ENCODE data around the gene UBR4.

UBR4 gene

DNA sequence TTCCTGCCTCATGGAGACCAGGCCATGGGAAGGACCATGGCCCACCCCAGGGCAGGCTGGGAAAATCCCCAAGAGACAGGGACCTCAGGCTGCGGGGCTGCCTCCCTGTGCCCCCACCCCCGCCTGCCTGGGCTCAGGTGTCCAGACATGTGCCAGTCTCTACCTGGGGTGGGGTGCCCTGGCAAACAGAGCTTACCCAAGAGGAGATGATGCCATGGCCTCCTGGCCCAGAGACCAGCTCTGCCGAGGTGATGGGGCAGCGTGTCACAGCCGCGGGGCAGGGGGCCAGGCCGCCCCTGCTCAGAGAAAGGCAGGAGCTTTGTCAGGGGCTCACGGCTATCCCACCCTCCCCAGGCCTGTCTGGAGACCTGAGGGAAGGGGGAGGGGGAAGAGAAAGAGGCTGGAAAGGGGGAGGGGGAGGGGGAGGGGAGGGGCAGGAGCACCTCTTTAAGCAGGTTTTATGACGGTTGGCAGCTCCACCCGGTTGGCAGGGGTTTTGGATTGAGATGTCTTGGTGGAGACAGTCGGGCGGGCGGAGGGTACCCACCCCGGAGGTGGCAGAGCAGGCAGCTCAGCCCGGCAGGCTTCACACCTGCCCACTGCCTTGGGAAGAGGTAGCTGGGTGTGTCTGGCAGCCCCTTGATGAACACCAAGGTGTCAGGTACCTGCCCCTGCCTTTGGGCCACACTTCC, 152.1 kb downstream of the UBR4 start:
- DNase-seq (ENCODE audit: low spot score): no peak

DNA sequence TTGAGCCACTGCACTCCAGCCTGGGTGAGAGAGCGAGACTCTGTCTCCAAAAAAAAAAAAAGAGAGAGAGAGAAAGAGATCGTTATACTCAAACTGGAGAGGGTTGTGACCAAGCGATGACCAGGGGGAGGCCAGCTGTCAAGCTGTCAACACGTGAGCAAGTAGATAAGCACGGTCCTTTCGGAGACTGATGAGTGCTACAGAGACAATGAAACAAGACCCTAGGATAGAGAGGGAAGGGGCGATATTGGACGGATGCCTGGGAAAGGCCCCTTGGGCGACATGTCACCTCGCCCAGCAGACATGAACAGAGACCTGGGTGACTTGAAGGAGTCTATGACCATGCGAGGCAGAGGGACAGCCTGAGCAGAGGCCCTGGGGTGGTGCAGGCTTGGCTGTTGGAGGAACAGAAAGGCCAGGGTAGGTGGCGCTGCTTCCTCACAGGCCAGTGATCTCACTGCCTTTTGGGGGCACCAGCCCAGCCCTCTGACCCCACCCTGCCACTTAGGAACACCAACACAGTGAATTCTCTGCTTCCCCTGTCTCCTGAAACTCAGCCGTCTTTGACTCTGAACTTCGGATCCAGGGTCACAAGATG, 152.8 kb downstream of the UBR4 start:
- DNase-seq (ENCODE audit: low spot score): no peak

DNA sequence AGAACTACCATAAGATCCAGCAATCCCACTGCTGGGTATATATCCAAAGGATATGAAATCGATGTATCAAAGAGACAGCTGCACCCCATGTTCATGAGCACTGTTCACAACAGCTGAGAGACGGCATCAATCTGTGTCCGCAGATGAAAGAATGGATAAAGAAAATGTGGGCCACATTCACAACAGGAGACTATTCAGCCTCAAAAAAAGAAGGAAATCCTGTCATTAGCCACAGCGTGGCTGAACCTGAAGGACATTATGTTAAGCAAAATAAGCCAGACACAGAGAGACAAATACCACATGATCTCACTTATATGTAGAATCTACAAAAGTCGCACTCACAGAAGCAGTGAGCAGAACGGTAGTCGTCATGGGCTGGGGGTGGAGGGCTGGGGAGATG, 154.4 kb downstream of the UBR4 start:
- DNase-seq (ENCODE audit: low spot score): no peak

DNA sequence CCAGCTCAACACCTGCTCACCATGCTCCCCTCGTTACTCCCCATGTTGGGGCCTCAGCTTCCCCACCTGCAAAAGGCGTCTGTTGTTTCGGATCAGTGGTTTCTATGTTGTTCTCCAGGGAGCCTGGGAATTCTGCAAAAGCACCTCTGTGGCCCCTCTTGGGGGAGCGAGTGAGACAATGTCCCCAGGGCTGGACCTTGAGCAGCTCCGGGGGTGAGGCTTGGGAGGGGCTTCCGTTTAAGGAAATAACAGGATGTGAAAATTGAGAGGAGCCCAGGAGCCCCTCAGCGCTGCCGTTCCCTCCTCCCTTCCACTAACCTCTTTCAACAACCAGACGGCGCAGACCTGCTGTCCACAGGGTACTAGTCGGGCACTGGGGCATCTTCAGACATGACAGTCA, 155.1 kb downstream of the UBR4 start:
- DNase-seq (ENCODE audit: low spot score): no peak

DNA sequence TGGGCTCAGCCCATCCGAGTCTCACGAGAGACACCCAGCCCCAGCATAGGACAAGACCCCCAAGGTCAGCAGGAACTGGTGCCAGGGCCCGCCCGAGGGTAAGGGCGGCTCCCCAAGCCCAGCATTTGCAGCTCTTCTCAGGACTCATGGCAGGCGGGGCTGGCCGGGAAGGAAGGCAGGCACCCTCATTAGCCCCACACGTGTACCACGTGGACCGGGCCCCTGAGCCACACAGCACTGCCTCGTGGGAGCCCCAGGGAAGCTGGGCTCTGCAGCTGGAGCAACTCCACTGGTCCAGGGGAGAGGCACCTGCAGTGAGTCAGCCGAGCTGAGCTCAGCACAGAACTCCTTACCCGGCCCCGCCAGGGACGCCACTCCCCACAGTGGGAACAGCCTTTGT, 155.8 kb downstream of the UBR4 start:
- DNase-seq (ENCODE audit: low spot score): no peak

DNA sequence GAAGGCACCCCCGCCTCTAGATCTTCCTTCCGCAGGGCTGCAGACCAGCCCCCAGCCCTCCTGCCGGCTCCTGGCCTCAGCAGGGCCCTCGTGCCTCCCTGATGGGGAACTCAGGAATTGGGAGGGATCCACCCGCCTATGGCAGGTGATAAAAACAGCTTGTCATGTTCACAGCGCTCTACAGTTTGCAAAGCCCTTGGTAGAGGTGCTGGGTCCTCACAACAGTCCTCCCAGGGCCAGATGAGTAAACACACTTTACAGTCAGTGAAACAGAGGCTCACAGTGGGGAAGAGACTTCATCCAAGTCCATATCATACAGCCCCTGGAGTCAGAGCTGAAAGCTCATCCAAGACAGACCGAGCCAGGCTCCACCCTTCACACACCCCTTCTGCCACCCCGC, 156.6 kb downstream of the UBR4 start:
- DNase-seq (ENCODE audit: low spot score): no peak

DNA sequence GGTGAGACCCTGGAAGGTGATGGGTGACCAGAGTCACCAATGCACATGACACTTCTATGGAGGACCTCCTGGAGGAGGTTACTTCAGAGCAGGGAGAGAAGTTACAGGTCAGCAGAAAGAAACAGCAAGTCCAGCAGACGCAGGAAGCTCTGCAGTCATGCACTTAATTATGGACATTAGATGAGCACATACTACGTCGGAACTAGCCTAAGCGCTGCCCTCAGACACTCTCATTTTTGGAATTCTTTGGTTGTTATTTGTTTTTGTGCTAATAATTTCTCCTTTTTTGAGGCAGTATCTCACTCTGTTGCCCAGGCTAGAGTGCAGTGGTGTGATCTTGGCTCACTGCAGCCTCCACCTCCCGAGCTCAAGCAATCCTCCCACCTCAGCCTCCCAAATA, 160.3 kb downstream of the UBR4 start:
- no peak for DNase-seq (ENCODE audit: low spot score)

DNA sequence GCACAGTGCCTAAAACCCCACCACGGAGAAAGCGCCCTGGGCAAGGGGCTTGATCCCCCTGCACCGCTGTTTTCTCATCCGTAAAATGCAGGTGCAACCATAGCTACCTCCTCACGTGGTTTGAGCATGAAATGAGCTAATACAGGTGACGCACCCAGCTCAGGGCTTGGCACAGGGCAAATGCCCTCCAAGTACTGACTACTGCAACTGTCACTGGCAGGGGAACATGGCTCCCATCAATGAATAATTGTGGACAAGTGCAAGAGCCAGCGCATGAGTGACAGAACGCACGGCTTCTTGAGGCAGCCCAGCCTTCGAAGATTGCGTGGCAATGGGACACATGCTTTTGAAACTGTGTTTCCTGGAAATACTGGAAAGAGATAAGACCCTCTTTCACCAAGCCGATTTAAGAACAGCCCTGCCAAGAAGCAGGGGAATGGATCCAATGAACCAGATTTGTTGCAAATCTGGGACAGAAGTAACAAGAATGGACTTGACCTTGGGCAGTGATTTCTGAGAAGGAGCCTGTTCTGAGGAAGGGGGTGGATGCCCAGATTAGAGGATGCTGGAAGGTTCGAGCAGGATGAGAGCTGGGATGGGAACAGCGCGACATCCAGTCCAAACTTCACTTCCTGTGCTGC, 160.8 kb downstream of the UBR4 start:
- no peak for DNase-seq (ENCODE audit: low spot score)

DNA sequence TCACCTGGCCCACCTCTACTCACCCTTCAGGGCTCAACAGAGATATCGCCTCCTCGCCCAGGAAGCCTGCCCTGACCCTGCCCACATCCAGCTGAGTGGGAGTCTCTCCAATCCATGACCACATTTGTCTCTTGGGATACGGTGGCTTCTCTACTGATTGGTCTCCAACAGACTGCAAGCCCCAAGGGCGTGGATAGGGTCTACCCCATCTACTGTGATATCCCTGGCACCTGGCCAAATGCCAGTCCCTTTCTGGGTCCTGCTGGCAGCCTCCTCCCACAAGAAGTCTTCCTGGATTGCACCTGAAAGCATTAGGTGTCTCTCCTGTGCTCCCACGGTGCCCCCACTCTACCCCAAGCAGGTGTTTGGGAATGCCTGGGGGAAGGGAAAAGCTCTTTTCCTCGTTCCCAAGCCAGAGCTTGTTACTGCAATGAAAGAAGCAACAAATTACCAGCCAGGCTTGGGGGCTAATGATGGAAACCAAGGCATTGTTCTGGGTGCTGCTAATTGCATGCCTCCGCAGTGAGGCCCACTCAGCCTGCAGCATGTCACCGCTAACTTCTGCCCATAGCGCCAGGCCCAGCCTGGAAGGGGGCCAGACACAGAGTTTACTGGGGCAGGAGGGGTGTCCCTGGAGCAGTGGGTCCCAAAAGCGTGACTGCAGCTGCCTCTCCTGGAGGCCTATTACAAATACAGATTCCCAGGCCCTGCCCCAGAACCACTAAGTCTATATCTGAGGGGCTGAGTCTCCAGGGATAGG, 162.9 kb downstream of the UBR4 start:
- DNase-seq (ENCODE audit: low spot score): no peak

DNA sequence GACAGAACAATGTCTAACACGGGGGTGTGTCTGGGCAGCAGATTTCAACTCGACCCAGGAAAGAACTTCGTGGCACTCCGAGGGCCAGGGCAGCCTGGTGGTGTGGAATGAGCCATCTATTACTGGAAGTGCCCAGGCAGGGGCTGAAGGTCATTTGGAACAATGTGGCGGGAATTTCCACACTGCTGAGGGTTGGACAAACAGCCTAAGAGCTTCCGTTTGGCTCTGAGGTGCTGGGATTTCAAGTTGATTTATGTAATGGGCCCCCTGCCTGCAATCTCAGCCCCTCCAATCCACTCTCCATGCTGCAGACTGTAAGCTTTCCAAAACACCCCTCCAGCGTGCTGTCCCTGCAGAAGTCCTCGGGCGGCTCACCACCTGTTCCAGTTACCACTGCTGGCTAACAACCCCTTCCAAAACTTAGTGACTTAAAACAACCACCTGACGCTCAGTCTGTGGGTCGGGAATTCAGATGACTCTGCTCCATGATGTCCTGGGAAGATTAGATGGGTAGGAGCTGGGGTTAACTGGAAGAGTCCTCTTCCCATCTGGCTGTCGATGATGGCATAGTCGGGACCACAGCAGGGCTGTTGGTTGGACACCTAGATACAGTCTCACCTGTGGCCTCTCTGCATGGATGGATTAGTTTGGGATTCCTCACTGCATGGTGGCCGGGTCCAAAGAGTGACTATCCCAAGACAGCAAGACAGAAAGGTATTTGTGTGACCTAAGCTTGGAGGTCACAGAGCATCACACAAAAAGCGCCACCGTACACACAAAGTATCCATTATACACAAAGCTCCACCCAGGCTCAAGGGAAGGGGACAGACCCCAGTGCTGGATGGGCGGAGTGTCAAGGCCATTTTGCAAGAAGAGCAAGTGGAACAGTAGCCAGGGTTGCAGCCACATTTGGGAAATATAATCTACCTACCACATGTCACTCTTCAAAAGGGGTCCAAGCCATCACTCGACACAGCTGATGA, 163.9 kb downstream of the UBR4 start:
- no peak for DNase-seq (ENCODE audit: low spot score)

DNA sequence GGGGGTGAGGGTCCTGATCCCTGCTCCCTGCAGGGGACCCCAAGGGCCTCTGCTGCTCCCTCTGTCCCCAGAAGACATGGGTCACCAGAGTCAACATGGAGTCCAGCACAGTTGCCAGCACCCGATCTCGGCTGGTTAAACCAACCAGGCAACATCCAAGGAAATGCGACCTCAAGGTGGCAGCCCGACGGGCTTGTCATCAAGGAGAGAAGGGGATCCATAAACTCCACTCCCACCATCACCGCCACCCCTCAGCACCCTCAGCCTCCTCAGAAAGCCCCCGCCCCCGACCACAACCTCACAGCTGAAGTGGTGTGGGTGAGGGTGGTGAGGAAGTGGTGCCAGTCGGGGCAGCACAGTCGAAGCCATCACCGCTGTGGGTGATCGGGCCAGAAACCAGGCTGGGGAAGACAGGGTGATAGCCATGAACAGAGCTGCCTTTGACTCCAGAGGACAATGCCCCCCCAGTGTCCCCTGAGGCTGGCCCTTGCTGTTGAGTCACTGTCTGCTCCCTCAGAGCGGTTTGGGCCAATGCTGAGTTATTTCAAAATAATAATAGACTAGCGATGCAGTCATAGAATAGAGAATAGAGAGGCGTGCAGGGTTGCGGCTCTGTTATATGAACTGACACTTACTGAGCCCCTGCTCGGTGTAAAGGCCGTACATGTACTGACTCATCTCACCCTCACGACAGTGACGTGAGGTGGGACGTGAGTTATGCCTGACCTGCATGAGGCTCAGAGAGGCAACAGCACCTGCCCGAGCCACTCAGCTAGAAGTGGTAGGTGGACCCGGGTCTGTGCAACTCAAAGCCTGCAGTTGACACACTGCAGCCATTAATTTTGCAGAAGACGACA, 164.9 kb downstream of the UBR4 start:
- no peak for DNase-seq (ENCODE audit: low spot score)

DNA sequence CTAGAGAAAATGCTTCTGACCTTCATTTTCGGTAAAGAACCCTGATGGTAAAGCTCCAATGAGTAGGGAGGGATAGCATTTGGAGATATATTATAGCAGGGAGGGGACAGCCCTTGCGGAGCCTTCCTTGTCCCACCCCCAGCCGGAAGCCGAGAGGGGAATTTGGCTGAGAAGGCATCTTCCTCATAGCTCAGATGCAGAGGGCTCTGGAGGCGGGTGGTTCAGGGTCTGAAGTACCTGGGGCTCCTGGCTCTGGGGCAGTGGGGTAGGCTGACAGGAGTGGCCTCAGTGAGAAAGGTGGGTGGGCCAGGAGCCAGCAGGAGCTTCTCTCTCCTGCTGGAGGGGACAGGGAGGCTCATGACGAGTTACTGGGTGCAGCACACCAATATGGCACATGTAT, 165.6 kb downstream of the UBR4 start:
- no peak for DNase-seq (ENCODE audit: low spot score)

DNA sequence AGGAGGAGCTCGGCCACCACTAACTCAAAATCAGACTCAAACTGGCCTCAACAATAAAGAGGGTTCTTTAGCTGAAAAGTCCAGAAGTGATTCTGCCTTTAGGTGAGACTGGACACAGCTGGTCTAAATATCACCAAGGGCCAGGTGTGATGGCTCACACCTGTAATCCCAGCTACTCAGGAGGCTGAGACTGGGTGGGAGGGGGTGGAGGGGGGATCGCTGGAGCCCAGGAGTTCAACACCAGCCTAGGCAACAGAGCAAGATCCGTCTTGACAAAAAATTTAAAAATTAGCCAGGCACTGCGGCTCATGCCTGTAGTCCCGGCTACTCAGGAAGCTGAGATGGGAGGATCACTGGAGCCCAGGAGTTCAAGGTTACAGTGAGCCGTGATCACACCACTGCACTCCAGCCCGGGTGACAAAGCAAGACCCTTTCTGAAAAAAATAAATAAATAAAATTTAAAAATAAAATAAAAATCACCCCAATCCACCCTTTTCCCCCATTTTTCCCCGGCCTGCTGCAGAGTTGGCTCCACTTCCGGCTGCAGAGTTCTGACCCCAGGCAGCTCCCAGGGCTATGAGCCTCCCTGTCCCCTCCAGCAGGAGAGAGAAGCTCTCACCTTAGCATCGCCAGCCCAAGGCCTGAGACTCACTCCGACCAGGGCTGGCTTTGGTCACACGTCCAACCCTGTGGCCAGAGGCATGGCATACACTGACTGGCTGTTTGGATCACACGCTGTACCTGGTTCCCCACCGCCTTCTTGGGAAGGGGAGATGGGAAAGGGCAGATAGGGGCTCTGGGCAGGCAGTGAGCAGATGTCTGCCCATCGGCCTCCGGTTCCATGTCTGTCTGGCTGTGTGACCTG, 166.3 kb downstream of the UBR4 start:
- no peak for DNase-seq (ENCODE audit: low spot score)

DNA sequence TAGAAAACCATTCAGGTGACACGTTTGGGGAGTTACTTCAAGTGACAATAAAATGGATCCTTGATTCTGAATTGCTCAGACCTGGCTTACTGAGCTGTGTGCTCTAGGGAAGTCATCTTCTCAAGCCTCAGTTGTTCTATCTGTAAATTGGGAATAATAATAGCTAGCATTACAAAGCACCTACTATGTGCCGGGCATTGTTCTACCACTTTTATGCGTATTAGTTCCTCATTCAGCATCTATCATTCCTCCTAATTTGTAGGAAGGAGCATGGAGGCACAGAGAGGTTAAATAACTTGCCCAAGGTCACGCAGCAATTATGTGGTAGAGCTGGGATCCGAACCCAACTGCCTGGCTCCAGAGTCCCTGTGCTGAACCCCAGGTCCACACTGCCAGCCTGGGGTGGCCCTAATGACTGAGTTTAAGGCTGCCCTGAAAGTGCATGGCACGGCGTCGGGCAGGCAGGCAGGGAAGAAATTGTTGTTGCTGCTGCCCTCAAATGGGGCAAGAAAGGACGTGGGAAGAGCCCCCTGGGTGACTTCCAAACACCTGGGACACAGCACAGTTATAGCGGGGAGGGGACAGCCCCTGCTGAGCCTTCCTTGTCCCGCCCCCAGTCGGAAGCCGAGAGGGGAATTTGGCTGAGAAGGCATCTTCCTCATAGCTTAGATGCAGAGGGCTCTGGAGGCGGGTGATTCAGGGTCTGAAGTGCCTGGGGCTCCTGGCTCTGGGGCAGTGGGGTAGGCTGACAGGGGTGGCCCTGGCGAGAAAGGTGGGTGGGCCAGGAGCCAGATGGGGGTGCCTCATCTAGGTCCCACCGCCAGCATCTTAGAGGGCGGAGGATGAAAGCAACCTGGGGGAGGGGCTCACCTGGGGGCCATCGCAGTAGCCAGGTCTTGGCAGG, 167.1 kb downstream of the UBR4 start:
- no peak for DNase-seq (ENCODE audit: low spot score)

DNA sequence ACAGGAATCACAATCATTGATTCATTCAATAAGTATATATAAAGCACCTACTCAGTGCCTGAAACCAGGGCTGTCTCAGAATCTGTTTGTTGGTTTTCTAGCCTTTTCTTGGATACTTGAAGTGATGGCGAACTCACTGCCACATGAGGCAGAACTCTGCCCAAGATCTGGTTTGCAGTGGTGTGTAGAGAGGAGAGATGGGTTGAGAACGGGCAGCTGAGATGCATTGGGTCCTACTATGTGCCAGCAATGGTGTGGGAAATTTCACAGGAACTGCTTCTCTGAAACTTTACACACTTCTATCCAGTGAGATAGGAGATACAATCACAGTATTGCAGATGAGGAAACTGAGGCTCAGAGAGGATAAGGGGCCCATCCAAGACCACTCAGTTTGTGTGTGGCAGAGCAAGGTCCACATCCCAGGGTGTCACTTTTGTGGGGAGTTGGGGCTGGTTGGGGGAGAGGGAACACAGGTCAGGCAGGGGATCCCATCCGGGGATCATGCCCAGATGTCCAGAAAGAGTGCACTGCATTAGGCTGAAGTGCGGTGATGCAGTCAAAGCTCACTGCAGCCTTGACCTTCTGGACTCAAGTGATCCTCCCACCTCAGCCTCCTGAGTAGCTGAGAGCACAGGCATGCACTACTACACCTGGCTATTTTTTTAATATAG, 169.9 kb downstream of the UBR4 start:
- no peak for DNase-seq (ENCODE audit: low spot score)

DNA sequence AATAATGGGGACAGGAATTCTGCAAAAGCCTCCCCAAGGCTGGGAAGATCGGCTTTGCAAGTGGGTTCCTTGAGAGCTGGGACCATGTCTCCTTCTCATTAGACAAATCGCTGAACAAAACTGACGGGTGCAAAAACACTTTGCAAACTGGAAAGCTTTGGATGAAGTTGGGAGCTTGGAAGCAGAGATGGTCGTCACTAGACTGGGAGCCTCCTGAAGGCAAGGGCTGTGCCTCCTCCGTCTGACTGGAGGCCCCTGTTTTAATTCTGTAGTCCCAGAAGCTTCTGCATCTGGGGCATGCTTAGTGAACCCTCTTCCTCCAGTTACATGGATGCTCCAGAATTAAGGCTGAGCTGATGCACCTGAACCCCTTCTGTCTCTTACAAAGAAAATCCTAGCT, 171.3 kb downstream of the UBR4 start:
- no peak for DNase-seq (ENCODE audit: low spot score)

DNA sequence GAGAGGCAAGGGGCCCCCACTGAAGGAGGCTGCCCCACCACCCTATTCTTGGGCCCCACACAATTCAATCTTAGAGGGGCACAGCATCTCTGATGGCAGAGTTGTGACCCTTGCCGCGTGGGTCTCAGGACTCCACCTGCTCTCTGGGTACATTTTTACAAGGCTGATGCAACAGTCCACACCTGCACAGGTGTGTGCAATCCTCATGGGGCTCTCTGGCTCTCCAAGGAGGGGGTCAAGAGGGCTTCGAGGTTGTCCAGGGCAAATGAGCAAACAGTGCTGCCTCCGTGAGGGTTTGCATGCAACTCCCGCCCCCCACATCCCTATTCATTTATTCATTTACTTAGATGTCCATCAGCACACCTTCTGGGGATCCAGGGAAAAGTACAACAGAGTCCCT, 172.0 kb downstream of the UBR4 start:
- no peak for DNase-seq (ENCODE audit: low spot score)

DNA sequence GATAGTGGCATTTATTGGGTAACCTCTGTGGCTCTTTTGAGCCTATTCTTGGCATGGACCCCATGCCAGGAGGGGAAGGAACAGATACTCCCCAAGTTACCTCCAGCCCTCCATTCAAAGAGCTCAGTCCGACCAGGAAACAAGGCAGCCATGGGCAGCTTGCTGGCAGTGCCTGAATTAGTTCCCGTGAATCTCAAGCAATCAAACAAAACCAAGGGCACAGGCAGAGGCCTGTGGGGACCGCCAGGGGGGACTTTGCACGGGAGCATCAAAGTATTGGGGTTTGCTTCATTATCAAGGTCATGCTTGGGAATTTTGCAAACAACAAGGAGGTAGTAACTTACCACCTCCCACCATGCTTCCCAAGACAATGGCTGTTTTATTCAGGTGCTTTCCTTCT, 172.4 kb downstream of the UBR4 start:
- no peak for DNase-seq (ENCODE audit: low spot score)
